ENCODE data around the gene CDPF1. TPM values are rescaled to one million over a fixed set of nuclear protein-coding genes. Genes with fewer than 3 reads are reported as not detected.

CDPF1 gene
- total and polyA plus RNA-seq, 9 donors = 4.3 to 20.8 (median 11.5) TPM

- DNase-seq = peak in 1 of 5 donors; percentile 1
- no peak overlapping the region for H3K27ac ChIP-seq
- no peaks in the 10 kb centered on the region for H3K27me3 ChIP-seq
- no peak for TF ChIP-seq POLR2A (IDR thresholded peaks at IDR 0.05)
- no peak for TF ChIP-seq CTCF (IDR thresholded peaks at IDR 0.05)
- TF ChIP-seq EP300 (IDR thresholded peaks at IDR 0.05) = no peak
- intact Hi-C loops (cut with DNase I) = no loop called here
- H3K4me1 ChIP-seq (ENCODE audit: insufficient read depth) = no peaks in the 10 kb centered on the region
- peaks cover 2% of the 10 kb centered on the region for H3K36me3 ChIP-seq
- 87 to 91% (median 91%) methylated on average over 7 of the region's 7 CpGs for WGBS, 3 donors
- no peaks in the 10 kb centered on the region for H3K9me3 ChIP-seq
- H3K4me3 ChIP-seq = no peak overlapping the region
Observed at GRCh38 chr22:46276563-46276962, 26.5 kb upstream of the CDPF1 start.

GRCh38 chr22:46275455-46276122, 25.5 kb upstream of the CDPF1 start:
- peak in 1 of 5 donors; percentile 1 for DNase-seq
- peaks cover 2% of the 10 kb centered on the region for H3K36me3 ChIP-seq
- H3K27ac ChIP-seq = no peak overlapping the region
- intact Hi-C loops (cut with DNase I) = no loop called here
- WGBS, 3 donors = 64 to 72% (median 67%) methylated on average over 3 of the region's 3 CpGs
- no peak overlapping the region for H3K4me3 ChIP-seq
- H3K27me3 ChIP-seq = no peaks in the 10 kb centered on the region
- H3K4me1 ChIP-seq (ENCODE audit: insufficient read depth) = no peaks in the 10 kb centered on the region
- no peaks in the 10 kb centered on the region for H3K9me3 ChIP-seq
- no peak for TF ChIP-seq CTCF (IDR thresholded peaks at IDR 0.05)
- no peak for TF ChIP-seq EP300 (IDR thresholded peaks at IDR 0.05)
- no peak for TF ChIP-seq POLR2A (IDR thresholded peaks at IDR 0.05)

- H3K9me3 ChIP-seq = no peaks in the 10 kb centered on the region
- no peak overlapping the region for H3K27ac ChIP-seq
- WGBS, 3 donors = 93 to 96% (median 96%) methylated on average over 8 of the region's 8 CpGs
- TF ChIP-seq EP300 (IDR thresholded peaks at IDR 0.05) (no peak), POLR2A (IDR thresholded peaks at IDR 0.05) (no peak)
- no peaks in the 10 kb centered on the region for H3K4me1 ChIP-seq (ENCODE audit: insufficient read depth)
- H3K4me3 ChIP-seq = no peak overlapping the region
- intact Hi-C loops (cut with DNase I) = no loop called here
- peaks cover 2% of the 10 kb centered on the region for H3K36me3 ChIP-seq
- H3K27me3 ChIP-seq = no peaks in the 10 kb centered on the region
- DNase-seq = peak in 1 of 5 donors; percentile 19
Observed at GRCh38 chr22:46274381-46274780, 24.3 kb upstream of the CDPF1 start.

- WGBS, 3 donors = 89 to 94% (median 90%) methylated on average over 8 to 12 of the region's 12 CpGs
- Histone ChIP-seq H3K27me3 (no peaks in the 10 kb centered on the region), H3K36me3 (peaks cover 2% of the 10 kb centered on the region), H3K4me1 (ENCODE audit: insufficient read depth) (no peaks in the 10 kb centered on the region), H3K9me3 (no peaks in the 10 kb centered on the region), H3K27ac (no peak overlapping the region), H3K4me3 (no peak overlapping the region)
- peak in 1 of 5 donors; percentile 26 for DNase-seq
- intact Hi-C loops (cut with DNase I) = no loop called here
- TF ChIP-seq CTCF (IDR thresholded peaks at IDR 0.05) = no peak
- TF ChIP-seq EP300 (IDR thresholded peaks at IDR 0.05) = no peak
- no peak for TF ChIP-seq POLR2A (IDR thresholded peaks at IDR 0.05)
Observed at GRCh38 chr22:46273432-46274148, 23.5 kb upstream of the CDPF1 start.
